ENCODE data around the gene EVPL.

The EVPL gene

GRCh38 chr17:76018801-76019200 is 8.3 kb downstream of the EVPL start:
- Histone ChIP-seq H3K4me3 (no peak overlapping the region), H3K27me3 (peaks cover 0 to 52% of the 10 kb centered on the region in 2 donors), H3K36me3 (peaks cover 0 to 5% (median 0%) of the 10 kb centered on the region in 3 donors), H3K9me3 (no peaks in the 10 kb centered on the region), H3K4me1 (peaks cover 0 to 6% (median 1%) of the 10 kb centered on the region in 4 donors), H3K27ac (no peak overlapping the region)
- no peak for TF ChIP-seq CTCF (IDR thresholded peaks at IDR 0.05)
- intact Hi-C loops (cut with DNase I; ENCODE audit: low total_unique reads) = no loop called here
- no peak for DNase-seq

GRCh38 chr17:76018340-76018680 is 8.8 kb downstream of the EVPL start:
- intact Hi-C loops (cut with DNase I; ENCODE audit: low total_unique reads) = no loop called here
- no peak for DNase-seq

DNA sequence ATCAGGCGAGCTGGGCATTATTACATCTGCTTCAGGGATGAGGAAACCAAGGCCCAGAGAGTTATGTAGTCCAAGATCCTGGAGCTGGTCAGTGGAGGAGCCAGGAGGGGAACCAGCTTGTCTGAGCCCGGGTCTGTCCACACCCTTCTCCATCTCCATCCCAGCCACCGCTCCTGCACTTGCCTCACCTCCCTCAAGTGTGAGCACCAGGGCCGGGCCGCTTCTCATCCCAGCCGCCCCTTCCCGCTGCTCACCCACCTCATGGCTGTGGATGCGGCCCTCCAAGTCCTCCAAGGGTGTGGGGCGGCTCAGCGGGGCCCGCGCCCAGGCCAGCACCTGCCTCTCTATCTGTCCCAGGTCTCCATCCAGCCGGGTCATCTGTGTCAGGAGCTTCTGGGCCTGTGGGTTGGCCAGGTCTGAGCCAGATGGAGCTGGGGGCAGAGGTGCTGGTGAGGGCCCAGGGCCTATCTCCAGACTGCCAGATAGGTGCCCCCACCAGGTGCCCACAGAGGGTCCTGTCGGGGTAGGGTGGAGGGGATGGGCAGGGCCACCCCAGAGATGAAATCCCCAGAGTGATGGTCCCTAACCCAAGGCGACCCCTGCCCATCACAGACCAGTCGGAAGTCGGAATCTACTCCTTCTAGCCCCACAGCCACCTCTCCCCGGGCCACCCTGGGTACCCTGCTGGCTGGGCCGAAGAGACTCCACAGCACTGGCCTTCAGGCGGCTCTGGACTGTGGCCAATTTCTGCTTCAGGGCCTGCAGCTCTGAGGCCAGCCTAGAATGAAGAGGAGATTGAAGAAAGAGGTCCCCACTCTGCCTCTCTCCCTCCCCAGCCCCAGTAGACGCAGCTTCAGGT is 9.4 kb downstream of the EVPL start:
- DNase-seq = no peak
- H3K9me3 ChIP-seq = no peaks in the 10 kb centered on the region
- peaks cover 0 to 1% (median 0%) of the 10 kb centered on the region in 3 donors for H3K36me3 ChIP-seq
- H3K27me3 ChIP-seq = peaks cover 0 to 41% of the 10 kb centered on the region in 2 donors
- H3K27ac ChIP-seq = no peak overlapping the region
- peaks cover 0 to 6% (median 1%) of the 10 kb centered on the region in 4 donors for H3K4me1 ChIP-seq
- intact Hi-C loops (cut with DNase I; ENCODE audit: low total_unique reads) = no loop called here
- H3K4me3 ChIP-seq = no peak overlapping the region
- no peak for TF ChIP-seq CTCF (IDR thresholded peaks at IDR 0.05)

More at GRCh38 chr17:76018340-76018680, 8.8 kb downstream of the EVPL start:
- Histone ChIP-seq H3K36me3 (peaks cover 0 to 5% (median 0%) of the 10 kb centered on the region in 3 donors), H3K4me1 (peaks cover 0 to 6% (median 1%) of the 10 kb centered on the region in 4 donors), H3K27ac (no peak overlapping the region), H3K9me3 (no peaks in the 10 kb centered on the region), H3K27me3 (peaks cover 0 to 47% of the 10 kb centered on the region in 2 donors), H3K4me3 (no peak overlapping the region)
- TF ChIP-seq CTCF (IDR thresholded peaks at IDR 0.05) = no peak

DNA sequence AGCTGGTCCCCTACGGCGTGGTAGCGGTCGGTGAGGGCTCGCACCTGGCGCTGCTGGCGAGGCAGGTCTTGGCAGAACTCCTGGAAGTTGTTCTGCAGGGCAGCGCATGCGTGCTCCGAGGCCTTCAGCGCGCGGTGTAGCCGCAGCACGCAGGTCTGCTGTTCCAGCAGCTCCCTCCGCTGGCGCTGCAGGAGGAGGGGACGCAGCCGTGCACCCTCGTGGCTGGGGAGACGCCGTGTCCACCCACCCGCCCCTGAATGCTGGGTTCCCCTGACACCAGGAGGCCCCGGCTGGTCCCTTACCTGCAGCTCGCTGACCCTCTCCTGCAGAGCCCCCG is 12.2 kb downstream of the EVPL start:
- Histone ChIP-seq H3K36me3 (no peaks in the 10 kb centered on the region), H3K4me3 (no peak overlapping the region), H3K9me3 (no peaks in the 10 kb centered on the region), H3K4me1 (peaks cover 0 to 6% (median 1%) of the 10 kb centered on the region in 4 donors), H3K27me3 (peaks cover 0 to 26% of the 10 kb centered on the region in 2 donors), H3K27ac (no peak overlapping the region)
- DNase-seq = no peak
- intact Hi-C loops (cut with DNase I; ENCODE audit: low total_unique reads) = no loop called here
- TF ChIP-seq CTCF (IDR thresholded peaks at IDR 0.05) = no peak

- no peak overlapping the region for H3K4me3 ChIP-seq
- H3K4me1 ChIP-seq = peaks cover 0 to 6% (median 1%) of the 10 kb centered on the region in 4 donors
- TF ChIP-seq CTCF (IDR thresholded peaks at IDR 0.05) = peak; percentile 85 to 96
- no peaks in the 10 kb centered on the region for H3K9me3 ChIP-seq
- H3K27me3 ChIP-seq = peaks cover 0 to 25% of the 10 kb centered on the region in 2 donors
- H3K27ac ChIP-seq = no peak overlapping the region
- peaks cover 0 to 2% (median 0%) of the 10 kb centered on the region in 3 donors for H3K36me3 ChIP-seq
- intact Hi-C loops (cut with DNase I; ENCODE audit: low total_unique reads) = no loop called here
- peak in 1 of 2 donors; percentile 45 for DNase-seq
These were observed 12.8 kb downstream of the EVPL start for GRCh38 chr17:76014100-76014924.
